ENCODE measurements around the gene STK17B. TPM values are rescaled to one million over a fixed set of nuclear protein-coding genes. Genes with fewer than 3 reads are reported as not detected.

Gene STK17B
- total and polyA plus RNA-seq, 9 of the 15 experiments (the other 6 are each of a cell fraction or from before 2014, with no cell fraction given): 2.3 to 17.7 (median 8.5) TPM

DNA sequence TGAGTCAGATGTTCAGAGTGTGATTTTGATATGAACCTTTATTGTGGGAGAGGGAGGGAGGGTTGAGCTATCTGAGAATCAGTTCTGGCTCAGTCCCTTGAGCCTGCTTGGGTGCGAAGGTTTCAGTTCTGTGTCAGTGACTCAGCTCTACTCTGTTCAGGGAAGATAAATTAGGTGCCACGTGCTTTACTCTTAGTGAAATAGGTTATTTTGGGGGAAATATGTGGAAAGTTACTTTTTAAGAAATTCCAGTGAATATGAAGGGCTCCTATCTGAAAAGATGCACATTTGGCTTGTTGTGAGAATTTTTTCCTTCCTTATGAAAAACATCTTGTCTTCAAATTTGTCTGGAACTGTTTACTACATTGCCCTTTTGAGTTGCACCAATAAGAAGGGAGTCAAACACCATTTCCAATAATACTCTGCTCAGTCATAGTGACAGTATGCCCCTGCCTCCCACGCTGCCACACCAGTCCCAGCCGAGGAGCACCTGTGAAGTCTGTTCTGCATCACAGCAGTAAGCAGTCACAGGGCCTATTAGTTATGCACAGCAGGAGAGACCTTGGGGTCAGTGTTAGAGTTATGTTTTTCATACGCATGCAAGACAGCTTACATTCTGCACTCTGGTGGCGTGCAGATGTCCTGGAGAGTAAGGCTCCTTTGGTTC lies 69.9 kb downstream of the STK17B start:
- in situ Hi-C loops (cut with MboI): no loop called here
- 0 out of 4 replicates have a peak overlapping the region, but pooled peaks of 1 of the 2 experiments have one; percentile 11 for H3K9ac ChIP-seq (ENCODE audit: insufficient read depth in 1 of 2, low read depth in 2 of 2, low read length in 2 of 2)
- peaks cover 0 to 22% of the 10 kb centered on the region in 2 experiments; a peak in 4 of 5 replicates for H3K4me1 ChIP-seq (replicated peaks in 1 of 2; ENCODE audit: control insufficient read depth in 2 of 2, insufficient read depth in 2 of 2, low read length in 2 of 2)
- no peaks in the 10 kb centered on the region for H4K20me1 ChIP-seq (replicated peaks; ENCODE audit: control insufficient read depth, insufficient read depth, low read length)
- no TSS peak for BruUV-seq (replicated peaks)
- no peaks in the 10 kb centered on the region for H3K36me3 ChIP-seq (ENCODE audit: control insufficient read depth, insufficient read depth, low read length)
- H2AFZ ChIP-seq (ENCODE audit: low read depth, low read length): peak overlapping the region; percentile 63
- H3K79me2 ChIP-seq (ENCODE audit: control insufficient read depth, insufficient read depth, low read length): no peaks in the 10 kb centered on the region
- 2% methylated on average over 6 of the region's 6 CpGs for WGBS (ENCODE audit: insufficient coverage, low coverage, missing lambda C conversion rate)
- peak overlapping the region; percentile 28; the same call in 1 of the 2 replicates for H3K4me2 ChIP-seq (ENCODE audit: insufficient read depth, low read length)
- H3K9me1 ChIP-seq (ENCODE audit: control insufficient read depth, insufficient read depth, low read length): no peaks in the 10 kb centered on the region
- H3K4me3 ChIP-seq: no peak overlapping the region
- H3K9me3 ChIP-seq (replicated peaks; ENCODE audit: control insufficient read depth, insufficient read depth, low read depth, low read length): peaks cover 2% of the 10 kb centered on the region; the same call in 1 of the 2 replicates
- ChIA-PET CTCF (ENCODE audit: low intra/inter-chr PET ratio) (no interaction called here), POLR2A (interaction anchor here (0.9 kb wide), 1 partner anchor 12 kb away, joined by 4 read pairs; no protein-coding TSS in a partner anchor)
- H3K27me3 ChIP-seq (ENCODE audit: control insufficient read depth in 2 of 2, insufficient read depth in 2 of 2, low read length in 2 of 2): no peaks in the 10 kb centered on the region
- FAIRE-seq (peak; percentile 94), DNase-seq (ENCODE audit: extremely low read depth in 1 of 4, low spot score in 3 of 4) (peak; percentile 21 to 78 (median 46)), ATAC-seq (peak; percentile 92)
- intact Hi-C loops (cut with micrococcal nuclease): loop anchor here (1.0 kb wide), 1 partner anchor 33 kb away; the partner anchor contains the start of gene DNAH7
- peak overlapping the region; percentile 47 for H3K27ac ChIP-seq (ENCODE audit: extremely low read depth, low read depth, low read length)
- TF ChIP-seq TEAD4 (IDR thresholded peaks at IDR 0.05; ENCODE audit: low read length): peak; percentile 79
- no peak for TF ChIP-seq TEAD4 (CRISPR knock-in tag; IDR thresholded peaks at IDR 0.05; ENCODE audit: borderline replicate concordance)
- no peak for TF ChIP-seq EZH2 (IDR thresholded peaks at IDR 0.05; ENCODE audit: borderline replicate concordance, low read depth, low read length)
- peak; percentile 76 for TF ChIP-seq EP300 (IDR thresholded peaks at IDR 0.05; ENCODE audit: low read length)
- peak; percentile 26 for TF ChIP-seq CCNT2 (IDR thresholded peaks at IDR 0.05; ENCODE audit: borderline replicate concordance, extremely low read depth, insufficient read length, low read depth, low read length)
- TF ChIP-seq, protein P1, sequence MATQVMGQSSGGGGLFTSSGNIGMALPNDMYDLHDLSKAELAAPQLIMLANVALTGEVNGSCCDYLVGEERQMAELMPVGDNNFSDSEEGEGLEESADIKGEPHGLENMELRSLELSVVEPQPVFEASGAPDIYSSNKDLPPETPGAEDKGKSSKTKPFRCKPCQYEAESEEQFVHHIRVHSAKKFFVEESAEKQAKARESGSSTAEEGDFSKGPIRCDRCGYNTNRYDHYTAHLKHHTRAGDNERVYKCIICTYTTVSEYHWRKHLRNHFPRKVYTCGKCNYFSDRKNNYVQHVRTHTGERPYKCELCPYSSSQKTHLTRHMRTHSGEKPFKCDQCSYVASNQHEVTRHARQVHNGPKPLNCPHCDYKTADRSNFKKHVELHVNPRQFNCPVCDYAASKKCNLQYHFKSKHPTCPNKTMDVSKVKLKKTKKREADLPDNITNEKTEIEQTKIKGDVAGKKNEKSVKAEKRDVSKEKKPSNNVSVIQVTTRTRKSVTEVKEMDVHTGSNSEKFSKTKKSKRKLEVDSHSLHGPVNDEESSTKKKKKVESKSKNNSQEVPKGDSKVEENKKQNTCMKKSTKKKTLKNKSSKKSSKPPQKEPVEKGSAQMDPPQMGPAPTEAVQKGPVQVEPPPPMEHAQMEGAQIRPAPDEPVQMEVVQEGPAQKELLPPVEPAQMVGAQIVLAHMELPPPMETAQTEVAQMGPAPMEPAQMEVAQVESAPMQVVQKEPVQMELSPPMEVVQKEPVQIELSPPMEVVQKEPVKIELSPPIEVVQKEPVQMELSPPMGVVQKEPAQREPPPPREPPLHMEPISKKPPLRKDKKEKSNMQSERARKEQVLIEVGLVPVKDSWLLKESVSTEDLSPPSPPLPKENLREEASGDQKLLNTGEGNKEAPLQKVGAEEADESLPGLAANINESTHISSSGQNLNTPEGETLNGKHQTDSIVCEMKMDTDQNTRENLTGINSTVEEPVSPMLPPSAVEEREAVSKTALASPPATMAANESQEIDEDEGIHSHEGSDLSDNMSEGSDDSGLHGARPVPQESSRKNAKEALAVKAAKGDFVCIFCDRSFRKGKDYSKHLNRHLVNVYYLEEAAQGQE (IDR thresholded peaks at IDR 0.05; ENCODE audit: borderline replicate concordance): 0 out of 2 replicates have a peak, but pooled peaks have one; percentile 12
- TF ChIP-seq, protein P1 (CRISPR knock-in tag; IDR thresholded peaks at IDR 0.05; ENCODE audit: low read depth): no peak
- TF ChIP-seq FOXK1 (CRISPR knock-in tag; IDR thresholded peaks at IDR 0.05; ENCODE audit: borderline replicate concordance): no peak
- TF ChIP-seq BRD9 (IDR thresholded peaks at IDR 0.05; ENCODE audit: low read depth, partially characterized antibody): peak; percentile 35
- TF ChIP-seq MYBL2 (IDR thresholded peaks at IDR 0.05; ENCODE audit: low read depth): no peak
- TF ChIP-seq MYBL2 (CRISPR knock-in tag; IDR thresholded peaks at IDR 0.05; ENCODE audit: borderline replicate concordance): no peak
- 0 out of 2 replicates have a peak, but pooled peaks have one; percentile 12 for TF ChIP-seq GATAD2B (IDR thresholded peaks at IDR 0.05; ENCODE audit: borderline replicate concordance)
- TF ChIP-seq HDAC2 (IDR thresholded peaks at IDR 0.05): 0 out of 2 replicates have a peak, but pooled peaks have one; percentile 19
